Activated CD4-positive, CD25-positive, alpha-beta regulatory T cell treated with anti-CD3 and anti-CD28 coated beads, Interleukin-2, amount 50 U/mL, for 16 hours (primary cell): ENCODE results near the gene CCDC192.

Source experiments
- DNase-seq: peaks from one replicate; pipeline ENCODE4 v3.0.0-alpha.2; 2020; ENCODE audit warnings: low read depth, low spot score

CCDC192 gene

GRCh38 chr5:127981498-127981897, 278.3 kb downstream of the CCDC192 start:
- no peak for DNase-seq

DNA sequence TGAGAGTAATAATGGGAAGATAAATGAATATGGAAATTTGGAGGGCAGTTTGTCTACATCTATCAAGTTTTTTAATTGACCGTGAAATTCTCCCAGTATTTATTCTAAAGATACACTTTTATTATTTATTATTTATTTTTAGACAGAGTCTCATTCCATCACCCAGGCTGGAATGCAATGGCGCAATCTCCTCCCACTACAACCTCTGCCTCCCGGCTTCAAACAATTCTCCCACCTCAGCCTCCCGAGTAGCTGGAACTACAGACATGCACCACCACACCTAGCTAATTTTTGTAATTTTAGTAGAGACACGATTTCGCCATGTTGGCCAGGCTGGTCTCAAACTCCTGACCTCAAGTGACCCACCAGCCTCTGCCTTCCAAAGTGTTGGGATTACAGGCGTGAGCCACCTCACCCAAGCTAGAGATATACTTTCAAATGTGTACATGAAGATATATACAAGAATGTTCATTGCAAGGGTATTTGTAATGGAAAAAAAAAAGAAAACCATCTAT, 282.7 kb downstream of the CCDC192 start:
- DNase-seq = no peak

- DNase-seq = no peak
Observed at GRCh38 chr5:127987354-127988145, 284.4 kb downstream of the CCDC192 start.

- no peak for DNase-seq
Observed at GRCh38 chr5:127988146-127988760, 285.1 kb downstream of the CCDC192 start.
